HepG2 (cell line): ENCODE measurements around the gene NHSL1. TPM values are rescaled to one million over a fixed set of nuclear protein-coding genes. Genes with fewer than 3 reads are reported as not detected.

Experiments used
- CBFB ChIP-seq: sonication (generic); formaldehyde crosslinking; IDR thresholded peaks from 2 replicates; pipeline ENCODE4 v1.4.0; 2020; ENCODE audit warnings: missing genetic modification reagents
- CEBPG ChIP-seq: IDR thresholded peaks from 2 replicates; pipeline ENCODE4 v1.6.1; 2016
- E2F1 ChIP-seq: sonication (generic); formaldehyde crosslinking; IDR thresholded peaks from 2 replicates; pipeline ENCODE4 v1.5.0; 2020; ENCODE audit warnings: missing genetic modification reagents
- KLF6 ChIP-seq: IDR thresholded peaks from 2 replicates; pipeline ENCODE4 v1.8.0; 2016; ENCODE audit warnings: missing biosample characterization, missing genetic modification reagents
- MIER2 ChIP-seq: IDR thresholded peaks from 2 replicates; pipeline ENCODE4 v1.6.1; 2016; ENCODE audit warnings: missing biosample characterization, missing genetic modification reagents
- NCOR1 ChIP-seq: fragments of 200-600 bp; sonication (generic); IDR thresholded peaks from 2 replicates; pipeline ENCODE4 v1.7.0; 2017; ENCODE audit warnings: antibody characterized with exemption, low read length, borderline replicate concordance
- NR2F2 ChIP-seq: IDR thresholded peaks from 2 replicates; pipeline ENCODE4 v1.6.1; 2012; ENCODE audit warnings: low read depth, inconsistent platforms, borderline replicate concordance
- RARA ChIP-seq: IDR thresholded peaks from 2 replicates; pipeline ENCODE4 v1.6.1; 2016; ENCODE audit warnings: missing genetic modification reagents, missing compliant biosample characterization
- SMYD3 ChIP-seq: sonication (generic); formaldehyde crosslinking; IDR thresholded peaks from 2 replicates; pipeline ENCODE4 v1.8.1; 2023; ENCODE audit warnings: mild to moderate bottlenecking, missing genetic modification reagents
- SOX13 ChIP-seq, 3 experiments: fragments of 450-650 bp in 1 of 3; sonication (generic) in 1 of 3; formaldehyde crosslinking in 1 of 3; IDR thresholded peaks in 2 of 3; conservative IDR thresholded peaks in 1 of 3; 2 replicates each; pipeline versions ENCODE4 v1.5.0 to v1.6.1; 2016 to 2020; ENCODE audit warnings: antibody characterized with exemption in 1 of 3, mild to moderate bottlenecking in 1 of 3, missing compliant biosample characterization in 1 of 3, missing genetic modification reagents in 1 of 3, moderate library complexity in 1 of 3
- THYN1 ChIP-seq: sonication (generic); formaldehyde crosslinking; IDR thresholded peaks from 2 replicates; pipeline ENCODE4 v1.8.1; 2023; ENCODE audit warnings: low read depth, mild to moderate bottlenecking, moderate library complexity, missing genetic modification reagents, borderline replicate concordance
- U2AF1 ChIP-seq: fragments of 200-400 bp; formaldehyde crosslinking; optimal IDR thresholded peaks from 2 replicates; pipeline ENCODE3; 2017; ENCODE audit warnings: mild to moderate bottlenecking, low read depth, low read length
- YEATS4 ChIP-seq: sonication (generic); formaldehyde crosslinking; IDR thresholded peaks from 2 replicates; pipeline ENCODE4 v1.4.0; 2020; ENCODE audit warnings: missing genetic modification reagents, borderline replicate concordance
- ZFP1 ChIP-seq: IDR thresholded peaks from 2 replicates; pipeline ENCODE4 v1.6.1; 2016
- ZNF10 ChIP-seq: sonication (generic); formaldehyde crosslinking; IDR thresholded peaks from 2 replicates; pipeline ENCODE4 v1.4.0; 2020; ENCODE audit warnings: mild to moderate bottlenecking, low read depth, missing genetic modification reagents, borderline replicate concordance
- ZNF12 ChIP-seq: sonication (generic); formaldehyde crosslinking; IDR thresholded peaks from 2 replicates; pipeline ENCODE4 v1.5.0; 2020; ENCODE audit warnings: missing genetic modification reagents
- ZNF280D ChIP-seq: sonication (generic); formaldehyde crosslinking; IDR thresholded peaks from 2 replicates; pipeline ENCODE4 v1.5.1; 2020; ENCODE audit warnings: mild to moderate bottlenecking, missing genetic modification reagents
- ZNF451 ChIP-seq: sonication (generic); formaldehyde crosslinking; IDR thresholded peaks from 2 replicates; pipeline ENCODE4 v1.5.0; 2020; ENCODE audit warnings: mild to moderate bottlenecking, missing genetic modification reagents
- ZNF557 ChIP-seq: sonication (generic); formaldehyde crosslinking; IDR thresholded peaks from 2 replicates; pipeline ENCODE4 v1.4.0; 2020; ENCODE audit warnings: missing genetic modification reagents
- ZNF577 ChIP-seq: sonication (generic); formaldehyde crosslinking; IDR thresholded peaks from 2 replicates; pipeline ENCODE4 v1.4.0; 2020; ENCODE audit warnings: mild to moderate bottlenecking, low read depth, missing genetic modification reagents, borderline replicate concordance
- ZNF709 ChIP-seq: sonication (generic); formaldehyde crosslinking; IDR thresholded peaks from 2 replicates; pipeline ENCODE4 v1.5.0; 2020; ENCODE audit warnings: mild to moderate bottlenecking, missing genetic modification reagents
- ZNF773 ChIP-seq: sonication (generic); formaldehyde crosslinking; IDR thresholded peaks from 2 replicates; pipeline ENCODE4 v1.4.0; 2020; ENCODE audit warnings: missing genetic modification reagents, borderline replicate concordance
- ZNF879 ChIP-seq: sonication (generic); formaldehyde crosslinking; IDR thresholded peaks from 2 replicates; pipeline ENCODE4 v1.8.1; 2023; ENCODE audit warnings: missing genetic modification reagents
- polyA plus RNA-seq, 8 experiments: library from polyadenylated mRNA; depleted of rRNA in 3 of 8; stranded (reverse) in 7 of 8; unstranded in 1 of 8; fragments of >200 nt; fragmentation: Illumina TruSeq in 4 of 8; extraction: Trizol in 4 of 8; gene quantifications; 2 replicates each; pipeline versions ENCODE4 v1.2.1 to v1.2.3, GENCODE V29; 2011 to 2016; ENCODE audit warnings: low read depth in 4 of 8, missing spikeins in 1 of 8, mixed read lengths in 1 of 8; ENCODE audit not compliant: insufficient read depth in 1 of 8
- total RNA-seq, 5 experiments: library from RNA; depleted of rRNA; stranded (reverse); fragments of >200 nt; fragmentation: Illumina TruSeq; extraction: Trizol; gene quantifications; 2 replicates each; pipeline ENCODE4 v1.2.3, GENCODE V29; 2016; ENCODE audit warnings: low read depth in 1 of 5
- TF ChIP-seq, protein P1 (sequence below): sonication (generic); formaldehyde crosslinking; IDR thresholded peaks from 2 replicates; pipeline ENCODE4 v1.4.0; 2020; ENCODE audit warnings: mild to moderate bottlenecking, missing genetic modification reagents
- TF ChIP-seq, protein P2 (sequence below): sonication (generic); formaldehyde crosslinking; IDR thresholded peaks from 2 replicates; pipeline ENCODE4 v1.8.0; 2022; ENCODE audit warnings: missing genetic modification reagents, mild to moderate bottlenecking, borderline replicate concordance
- TF ChIP-seq, protein P3 (sequence below): IDR thresholded peaks from 2 replicates; pipeline ENCODE4 v1.6.1; 2012; ENCODE audit warnings: inconsistent platforms

The NHSL1 gene
- total and polyA plus RNA-seq, 2 of the 13 experiments (the other 11 are each of a cell fraction or from before 2014, with no cell fraction given), result 24.9 to 53.6 TPM

DNA sequence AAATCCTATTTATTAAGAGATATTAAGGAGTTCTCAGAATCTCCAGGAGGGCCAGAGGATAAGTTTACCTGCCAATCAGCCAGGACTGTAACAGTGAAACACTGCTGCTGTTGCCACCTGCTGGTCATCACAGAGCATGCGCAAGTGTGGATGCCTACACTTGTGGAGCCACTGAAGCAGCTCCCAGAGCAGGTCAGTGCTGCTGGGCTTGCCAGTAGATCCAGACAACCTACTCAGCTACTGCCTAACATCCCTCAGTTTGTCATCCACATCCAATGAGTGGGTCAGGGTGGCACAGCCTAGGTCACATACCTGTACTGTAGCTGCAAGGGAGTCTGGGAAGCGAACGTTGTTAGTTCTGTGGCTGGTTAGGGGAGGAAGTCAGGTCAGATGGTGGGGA, 18.3 kb upstream of the NHSL1 start (continued):
- TF ChIP-seq NR2F2 (no peak), YEATS4 (CRISPR knock-in tag) (no peak), ZNF451 (CRISPR knock-in tag) (no peak), NCOR1 (no peak), SOX13 (IDR thresholded peaks at IDR 0.05) (no peak), SOX13 (CRISPR knock-in tag; conservative IDR thresholded peaks at IDR 0.05 in 1 of 2, IDR thresholded peaks at IDR 0.05 in 1 of 2) (no peak; a peak in 1 of 4 replicates), RARA (CRISPR knock-in tag) (no peak), ZNF773 (CRISPR knock-in tag) (no peak), MIER2 (CRISPR knock-in tag) (no peak), CEBPG (CRISPR knock-in tag) (peak; percentile 47; the same call in 1 of the 2 replicates), E2F1 (CRISPR knock-in tag) (no peak), THYN1 (CRISPR knock-in tag) (no peak), SMYD3 (CRISPR knock-in tag) (no peak), ZFP1 (CRISPR knock-in tag) (no peak), KLF6 (CRISPR knock-in tag) (no peak), ZNF280D (CRISPR knock-in tag) (peak; percentile 89), ZNF577 (no peak), ZNF12 (CRISPR knock-in tag) (no peak), ZNF10 (CRISPR knock-in tag) (no peak), U2AF1 (no peak), ZNF557 (CRISPR knock-in tag) (no peak), CBFB (no peak), ZNF709 (CRISPR knock-in tag) (no peak), ZNF879 (CRISPR knock-in tag) (no peak)
- TF ChIP-seq, protein P1, sequence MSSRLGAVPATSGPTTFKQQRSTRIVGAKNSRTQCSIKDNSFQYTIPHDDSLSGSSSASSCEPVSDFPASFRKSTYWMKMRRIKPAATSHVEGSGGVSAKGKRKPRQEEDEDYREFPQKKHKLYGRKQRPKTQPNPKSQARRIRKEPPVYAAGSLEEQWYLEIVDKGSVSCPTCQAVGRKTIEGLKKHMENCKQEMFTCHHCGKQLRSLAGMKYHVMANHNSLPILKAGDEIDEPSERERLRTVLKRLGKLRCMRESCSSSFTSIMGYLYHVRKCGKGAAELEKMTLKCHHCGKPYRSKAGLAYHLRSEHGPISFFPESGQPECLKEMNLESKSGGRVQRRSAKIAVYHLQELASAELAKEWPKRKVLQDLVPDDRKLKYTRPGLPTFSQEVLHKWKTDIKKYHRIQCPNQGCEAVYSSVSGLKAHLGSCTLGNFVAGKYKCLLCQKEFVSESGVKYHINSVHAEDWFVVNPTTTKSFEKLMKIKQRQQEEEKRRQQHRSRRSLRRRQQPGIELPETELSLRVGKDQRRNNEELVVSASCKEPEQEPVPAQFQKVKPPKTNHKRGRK (CRISPR knock-in tag), result no peak
- TF ChIP-seq, protein P2, sequence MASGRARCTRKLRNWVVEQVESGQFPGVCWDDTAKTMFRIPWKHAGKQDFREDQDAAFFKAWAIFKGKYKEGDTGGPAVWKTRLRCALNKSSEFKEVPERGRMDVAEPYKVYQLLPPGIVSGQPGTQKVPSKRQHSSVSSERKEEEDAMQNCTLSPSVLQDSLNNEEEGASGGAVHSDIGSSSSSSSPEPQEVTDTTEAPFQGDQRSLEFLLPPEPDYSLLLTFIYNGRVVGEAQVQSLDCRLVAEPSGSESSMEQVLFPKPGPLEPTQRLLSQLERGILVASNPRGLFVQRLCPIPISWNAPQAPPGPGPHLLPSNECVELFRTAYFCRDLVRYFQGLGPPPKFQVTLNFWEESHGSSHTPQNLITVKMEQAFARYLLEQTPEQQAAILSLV (CRISPR knock-in tag), result no peak
- TF ChIP-seq, protein P3, sequence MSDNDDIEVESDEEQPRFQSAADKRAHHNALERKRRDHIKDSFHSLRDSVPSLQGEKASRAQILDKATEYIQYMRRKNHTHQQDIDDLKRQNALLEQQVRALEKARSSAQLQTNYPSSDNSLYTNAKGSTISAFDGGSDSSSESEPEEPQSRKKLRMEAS, result no peak; the same call in 1 of the 2 replicates
